H1 (cell line): ENCODE data around the gene RASGEF1C. TPM values are rescaled to one million over a fixed set of nuclear protein-coding genes. Genes with fewer than 3 reads are reported as not detected.

ENCODE experiments used
- CEBPB ChIP-seq: IDR thresholded peaks from 2 replicates; pipeline ENCODE4 v1.6.1; 2012; ENCODE audit warnings: low read depth, low read length
- EP300 ChIP-seq, 2 experiments: IDR thresholded peaks; 1 replicate in 1 of 2; 2 replicates in 1 of 2; pipeline ENCODE4 v1.6.1; 2011 to 2012; ENCODE audit warnings: low read depth in 2 of 2, low read length in 2 of 2, mild to moderate bottlenecking in 2 of 2, borderline replicate concordance in 1 of 2, inconsistent platforms in 1 of 2, moderate library complexity in 1 of 2
- JUND ChIP-seq: IDR thresholded peaks from 2 replicates; pipeline ENCODE4 v1.6.1; 2011; ENCODE audit warnings: mild to moderate bottlenecking, improper control_type of control experiment, low read length
- MAFK ChIP-seq: IDR thresholded peaks from 2 replicates; pipeline ENCODE4 v1.6.1; 2012; ENCODE audit warnings: low read depth, mild to moderate bottlenecking, improper control_type of control experiment, low read length
- RBBP5 ChIP-seq: IDR thresholded peaks from 2 replicates; pipeline ENCODE4 v1.7.1; 2012; ENCODE audit warnings: low read depth, mild to moderate bottlenecking, inconsistent platforms, low read length, moderate library complexity, borderline replicate concordance
- polyA plus RNA-seq, 7 experiments: library from polyadenylated mRNA; depleted of rRNA in 3 of 7; stranded (reverse) in 5 of 7; unstranded in 2 of 7; fragments of >200 nt in 5 of 7; fragments of 200-250 nt in 2 of 7; gene quantifications; 1 replicate in 5 of 7; 2 replicates in 1 of 7; 4 replicates in 1 of 7; pipeline versions ENCODE4 v1.2.1 to v1.2.3, GENCODE V29; 2011 to 2013; ENCODE audit warnings: missing spikeins in 2 of 7, mixed read lengths in 2 of 7
- total RNA-seq: library from RNA; stranded (reverse); fragmentation: NEBNext Ultra II Directional; extraction: Animal tissue kit (Norgen Biotek cat#: 25700); gene quantifications from 2 replicates; pipeline ENCODE4 v1.2.1, GENCODE V29; 2021

Gene RASGEF1C
- total and polyA plus RNA-seq, 2 of the 8 experiments (the other 6 are each of a cell fraction or from before 2014, with no cell fraction given) = 0.26 to 0.61 TPM

DNA sequence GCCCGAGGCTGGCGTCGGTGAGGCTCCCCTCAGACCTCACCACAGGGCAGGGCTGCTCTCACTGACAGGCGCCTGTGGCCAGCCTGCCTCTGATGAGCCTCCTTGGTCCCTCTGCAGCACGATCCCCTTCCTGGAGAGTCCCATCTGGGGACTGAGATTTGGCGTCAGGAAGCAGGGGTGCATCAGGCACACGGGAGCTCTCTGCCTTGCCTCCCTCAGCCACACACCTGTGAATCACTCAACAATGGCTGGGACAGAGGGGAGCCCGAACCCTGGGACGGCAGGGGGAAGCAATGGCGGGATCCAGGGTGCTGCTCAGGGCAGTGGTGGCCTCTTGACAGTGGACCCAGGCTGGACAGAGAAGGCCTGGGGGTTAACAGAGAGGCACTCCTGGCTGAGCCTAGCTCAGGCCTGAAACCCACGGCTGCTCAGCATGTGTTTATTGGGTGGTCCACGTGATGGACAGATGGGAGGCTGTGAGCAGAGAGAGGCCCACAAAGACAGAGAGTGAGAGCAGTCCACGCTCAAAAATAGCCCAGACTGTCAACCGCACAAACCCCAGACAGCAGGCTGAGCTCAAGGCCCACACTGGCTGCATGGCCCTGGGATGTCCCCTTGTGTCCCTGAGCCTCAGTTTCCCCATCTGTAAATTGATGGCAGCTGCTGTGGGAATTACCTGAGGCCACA lies 11.9 kb downstream of the RASGEF1C start (continued):
- TF ChIP-seq CEBPB = no peak
- TF ChIP-seq RBBP5 = no peak
- no peak for TF ChIP-seq MAFK
- no peak for TF ChIP-seq JUND
- no peak for TF ChIP-seq EP300 (IDR thresholded peaks at IDR 0.05; ENCODE audit: borderline replicate concordance in 1 of 2, low read depth in 2 of 2, low read length in 2 of 2)
